Retinal pigment epithelial cell (primary cell): Measurements from ENCODE around the gene CYP24A1.
A peak's percentile ranks its signal among the peaks of the same experiment; 100 is the strongest.

Experiments used
- DNase-seq: peaks from one replicate; pipeline ENCODE4 v3.0.0-alpha.2; 2010; ENCODE audit warnings: low read depth
- H3K4me3 ChIP-seq: 2 replicates; pipeline ENCODE4 v1.5.1; 2011; ENCODE audit warnings: mild to moderate bottlenecking, low read length, control low read depth, moderate library complexity
- TF ChIP-seq, protein P1 (sequence below): conservative IDR thresholded peaks from 2 replicates; pipeline ENCODE4 v1.5.1; 2011; ENCODE audit warnings: low read depth, low read length, control low read depth, inconsistent platforms

The CYP24A1 gene

DNA sequence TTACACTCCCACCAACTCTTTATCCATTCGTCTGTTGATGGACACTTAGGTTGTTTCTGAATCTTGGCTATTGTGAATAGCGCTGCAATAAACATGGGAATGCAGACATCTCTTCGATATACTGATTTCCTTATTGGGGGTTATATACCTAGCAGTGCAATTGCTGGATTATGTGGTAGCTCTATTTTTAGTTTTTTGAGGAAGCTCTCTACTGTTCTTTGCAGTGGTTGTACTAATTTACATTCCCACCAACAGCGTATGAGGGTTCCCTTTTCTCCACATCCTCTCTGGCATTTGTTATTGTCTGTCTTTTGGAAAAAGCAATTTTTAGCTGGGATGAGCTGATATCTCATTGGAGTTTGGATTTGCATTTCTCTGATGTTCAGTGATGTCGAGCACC, 29.5 kb upstream of the CYP24A1 start:
- no peak overlapping the region for H3K4me3 ChIP-seq
- DNase-seq = no peak
- TF ChIP-seq, protein P1, sequence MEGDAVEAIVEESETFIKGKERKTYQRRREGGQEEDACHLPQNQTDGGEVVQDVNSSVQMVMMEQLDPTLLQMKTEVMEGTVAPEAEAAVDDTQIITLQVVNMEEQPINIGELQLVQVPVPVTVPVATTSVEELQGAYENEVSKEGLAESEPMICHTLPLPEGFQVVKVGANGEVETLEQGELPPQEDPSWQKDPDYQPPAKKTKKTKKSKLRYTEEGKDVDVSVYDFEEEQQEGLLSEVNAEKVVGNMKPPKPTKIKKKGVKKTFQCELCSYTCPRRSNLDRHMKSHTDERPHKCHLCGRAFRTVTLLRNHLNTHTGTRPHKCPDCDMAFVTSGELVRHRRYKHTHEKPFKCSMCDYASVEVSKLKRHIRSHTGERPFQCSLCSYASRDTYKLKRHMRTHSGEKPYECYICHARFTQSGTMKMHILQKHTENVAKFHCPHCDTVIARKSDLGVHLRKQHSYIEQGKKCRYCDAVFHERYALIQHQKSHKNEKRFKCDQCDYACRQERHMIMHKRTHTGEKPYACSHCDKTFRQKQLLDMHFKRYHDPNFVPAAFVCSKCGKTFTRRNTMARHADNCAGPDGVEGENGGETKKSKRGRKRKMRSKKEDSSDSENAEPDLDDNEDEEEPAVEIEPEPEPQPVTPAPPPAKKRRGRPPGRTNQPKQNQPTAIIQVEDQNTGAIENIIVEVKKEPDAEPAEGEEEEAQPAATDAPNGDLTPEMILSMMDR = no peak

DNA sequence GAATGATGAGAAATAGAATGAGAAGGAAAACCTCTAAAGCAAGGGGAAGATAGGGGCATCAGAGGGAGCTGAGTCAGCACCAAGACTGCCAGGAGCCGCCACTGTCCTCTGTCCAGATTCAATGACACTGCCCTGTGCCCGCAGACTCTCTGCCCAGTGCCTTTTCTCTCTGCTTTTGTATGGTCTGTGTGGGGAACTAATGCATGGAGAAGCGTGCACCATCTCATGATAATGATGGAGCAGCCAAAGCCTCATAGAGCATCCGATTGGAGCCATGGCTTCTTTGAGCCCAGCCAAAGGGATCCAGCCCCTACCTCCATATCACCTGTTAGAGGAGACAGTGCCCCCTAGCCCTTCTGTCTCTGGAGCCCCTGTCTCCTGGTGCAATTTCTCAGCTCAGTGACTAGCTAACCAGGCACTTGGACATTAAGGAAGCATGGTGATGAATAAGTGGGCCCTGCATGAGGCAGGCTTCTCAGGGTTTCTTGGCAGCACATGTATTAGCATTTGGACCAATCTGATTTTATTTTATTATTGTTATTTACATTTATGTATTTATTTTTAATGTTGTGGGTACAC, 27.6 kb upstream of the CYP24A1 start:
- no peak overlapping the region for H3K4me3 ChIP-seq
- TF ChIP-seq, protein P1 = no peak
- no peak for DNase-seq

DNA sequence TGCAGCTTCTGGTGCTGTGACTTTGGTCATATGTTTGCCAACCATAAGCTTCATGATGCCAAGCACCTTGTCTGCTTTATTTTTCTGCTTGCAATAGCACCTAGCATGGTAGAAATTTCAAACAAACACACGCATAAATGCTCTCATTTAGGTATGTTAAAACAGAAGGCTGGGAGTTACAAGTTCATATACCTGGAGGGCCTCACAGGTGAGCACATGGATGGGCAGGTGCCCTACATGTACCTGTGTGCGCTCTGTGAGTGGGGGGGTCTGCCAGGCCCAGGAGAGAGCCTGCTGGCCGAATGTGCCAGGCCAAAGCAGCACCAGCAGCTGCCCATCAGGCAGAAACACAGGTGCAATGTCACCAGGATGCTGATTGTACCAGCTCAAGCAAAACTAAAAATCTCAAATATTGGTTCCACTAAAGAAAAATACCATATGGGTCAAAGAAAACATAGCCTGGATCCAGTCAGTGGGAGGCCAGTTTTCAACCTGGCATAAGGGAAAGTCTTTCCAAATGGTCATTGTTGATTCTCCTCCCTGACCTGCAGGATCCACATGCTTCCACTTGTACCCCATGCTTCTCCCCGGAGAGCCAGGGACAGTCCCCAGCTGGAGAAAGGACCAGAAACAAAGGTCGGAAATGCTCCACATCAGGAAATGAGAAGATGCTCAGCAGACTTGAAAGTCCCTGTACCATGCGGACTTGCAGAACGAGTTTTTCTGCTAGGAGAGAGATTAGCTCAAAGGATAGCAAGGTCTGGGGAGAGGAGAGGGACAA, 26.9 kb upstream of the CYP24A1 start:
- no peak overlapping the region for H3K4me3 ChIP-seq
- DNase-seq = no peak
- TF ChIP-seq, protein P1 = no peak

DNA sequence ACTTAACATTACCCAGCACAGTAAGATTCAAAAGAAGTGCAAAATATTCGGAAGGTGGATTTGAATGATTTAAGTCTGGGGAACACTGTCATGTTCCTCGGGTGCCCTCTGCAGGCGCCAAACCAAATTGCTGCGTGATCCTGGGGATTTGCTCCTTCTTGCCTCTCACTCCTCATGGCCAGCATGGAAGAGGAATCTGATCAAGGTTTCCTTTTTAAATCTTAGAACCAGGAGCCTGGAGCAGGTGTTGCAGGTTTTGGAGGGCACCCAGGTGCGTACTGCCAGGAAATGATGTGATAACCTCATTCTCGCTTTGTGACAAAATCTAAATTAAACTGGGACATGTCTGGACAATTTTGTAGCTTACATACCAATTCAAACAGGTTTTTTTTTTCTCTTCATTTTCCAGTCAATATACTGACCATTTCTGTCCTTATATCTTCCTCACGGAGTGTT, 26.0 kb upstream of the CYP24A1 start:
- no peak overlapping the region for H3K4me3 ChIP-seq
- no peak for DNase-seq
- TF ChIP-seq, protein P1 = peak; percentile 94

DNA sequence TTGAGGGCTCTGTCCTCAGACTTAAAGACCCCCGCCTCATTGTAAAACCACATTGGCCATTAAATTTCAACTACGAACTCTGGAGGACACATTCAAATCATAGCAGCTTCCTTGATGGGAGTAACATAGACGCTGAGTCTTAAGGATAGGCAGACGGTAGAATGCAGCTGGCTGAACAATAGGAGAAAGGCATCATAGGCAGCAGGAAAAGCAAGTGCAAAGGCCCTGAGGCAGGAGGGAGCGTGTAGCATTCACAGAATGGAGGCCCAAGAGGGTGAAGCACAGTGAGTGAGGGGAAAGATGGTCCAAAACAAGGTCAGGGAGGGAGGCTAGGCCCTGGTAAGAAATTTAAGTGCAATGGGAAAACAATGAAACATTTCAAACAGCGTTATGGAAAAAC, 25.5 kb upstream of the CYP24A1 start:
- TF ChIP-seq, protein P1 = no peak
- no peak for DNase-seq
- no peak overlapping the region for H3K4me3 ChIP-seq

DNA sequence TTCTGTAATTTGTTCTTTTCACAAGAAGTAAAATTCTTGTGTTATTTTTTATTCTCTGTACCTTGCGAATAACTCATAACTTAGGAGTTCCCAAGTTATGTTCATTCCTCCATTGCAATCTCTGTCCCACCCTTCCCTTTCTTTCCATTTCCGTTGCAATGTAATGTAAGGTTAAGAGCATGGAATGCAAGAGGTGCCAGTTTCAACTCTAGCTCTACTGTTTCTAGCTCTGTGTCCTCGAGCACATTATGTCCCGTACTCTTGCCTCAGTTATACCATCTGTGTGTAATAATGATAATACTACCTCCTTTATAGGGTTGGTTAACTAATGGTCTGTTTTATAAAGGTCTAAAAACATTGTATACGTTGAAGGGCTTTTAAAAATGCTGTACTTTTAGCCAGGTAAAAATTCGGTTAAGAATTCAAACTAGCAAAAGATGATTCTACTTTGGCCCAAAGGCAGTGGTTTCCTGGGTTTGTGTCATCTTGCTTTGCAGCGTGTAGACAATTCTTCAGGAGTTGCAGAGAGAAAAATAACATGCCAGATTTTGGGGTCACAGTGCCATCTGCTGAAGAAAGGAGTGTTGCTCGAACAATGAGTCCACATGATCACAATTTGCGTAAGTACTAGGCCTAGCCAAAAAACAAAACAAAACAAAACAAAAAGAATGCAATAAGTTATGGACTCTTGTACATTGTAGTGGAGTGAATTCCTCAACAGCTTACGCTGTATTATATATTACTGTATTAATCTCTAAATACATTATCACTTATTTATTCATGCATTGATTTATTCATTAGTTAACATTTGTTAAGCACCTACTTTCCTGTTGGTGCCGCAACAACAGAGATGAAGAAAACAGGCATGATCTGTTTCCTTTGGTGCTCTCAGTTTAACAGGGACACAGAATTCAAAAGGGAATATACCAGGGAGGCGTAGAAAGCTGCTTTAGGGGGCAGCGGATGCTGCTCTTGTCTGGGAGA, 24.1 kb upstream of the CYP24A1 start:
- DNase-seq = no peak
- no peak overlapping the region for H3K4me3 ChIP-seq
- TF ChIP-seq, protein P1 = peak; percentile 65
